WTC11 (cell line): ENCODE data around the gene SMYD3. TPM values are rescaled to one million over a fixed set of nuclear protein-coding genes. Genes with fewer than 3 reads are reported as not detected.

Experiments
- ESRRA ChIP-seq: sonication (generic); formaldehyde crosslinking; IDR thresholded peaks from 2 replicates; pipeline ENCODE4 v1.8.1; 2022; ENCODE audit warnings: mild to moderate bottlenecking, missing genetic modification reagents, borderline replicate concordance
- FOXJ3 ChIP-seq: sonication (generic); formaldehyde crosslinking; IDR thresholded peaks from 2 replicates; pipeline ENCODE4 v1.9.0; 2021; ENCODE audit warnings: missing genetic modification reagents, mild to moderate bottlenecking, borderline replicate concordance
- FOXK1 ChIP-seq: sonication (generic); formaldehyde crosslinking; IDR thresholded peaks from 2 replicates; pipeline ENCODE4 v1.8.0; 2022; ENCODE audit warnings: mild to moderate bottlenecking, moderate library complexity, missing genetic modification reagents
- GTF2I ChIP-seq: fragments of 250-450 bp; sonication (Bioruptor Pico); conservative IDR thresholded peaks from 2 replicates; pipeline ENCODE4 v1.4.0; 2021; ENCODE audit warnings: mild to moderate bottlenecking
- HMGA2 ChIP-seq: fragments of 250-450 bp; sonication (Bioruptor Pico); IDR thresholded peaks from 2 replicates; pipeline ENCODE4 v1.4.0; 2021; ENCODE audit warnings: mild to moderate bottlenecking, moderate library complexity
- MXD4 ChIP-seq: fragments of 250-450 bp; sonication (Bioruptor Pico); IDR thresholded peaks from 2 replicates; pipeline ENCODE4 v1.8.0; 2021; ENCODE audit warnings: mild to moderate bottlenecking, moderate library complexity, borderline replicate concordance
- MYBL2 ChIP-seq: sonication (generic); formaldehyde crosslinking; IDR thresholded peaks from 2 replicates; pipeline ENCODE4 v1.8.1; 2023; ENCODE audit warnings: mild to moderate bottlenecking, moderate library complexity, missing genetic modification reagents
- NR2C2 ChIP-seq: sonication (generic); formaldehyde crosslinking; IDR thresholded peaks from 2 replicates; pipeline ENCODE4 v1.8.0; 2022; ENCODE audit warnings: mild to moderate bottlenecking, missing genetic modification reagents
- RORB ChIP-seq: fragments of 250-450 bp; sonication (Bioruptor Pico); IDR thresholded peaks from 2 replicates; pipeline ENCODE4 v1.9.0; 2021; ENCODE audit warnings: mild to moderate bottlenecking
- TEAD1 ChIP-seq: sonication (generic); formaldehyde crosslinking; IDR thresholded peaks from 2 replicates; pipeline ENCODE4 v1.8.0; 2022; ENCODE audit warnings: mild to moderate bottlenecking, missing genetic modification reagents
- ZBTB21 ChIP-seq: sonication (generic); formaldehyde crosslinking; IDR thresholded peaks from 2 replicates; pipeline ENCODE4 v1.8.1; 2023; ENCODE audit warnings: mild to moderate bottlenecking, missing genetic modification reagents, borderline replicate concordance
- total RNA-seq: library from RNA; stranded (reverse); gene quantifications from 3 replicates; pipeline ENCODE4 v1.2.3, GENCODE V29; 2021
- TF ChIP-seq, protein P1 (sequence below): sonication (generic); formaldehyde crosslinking; IDR thresholded peaks from 2 replicates; pipeline ENCODE4 v1.8.0; 2023; ENCODE audit warnings: missing genetic modification reagents
- TF ChIP-seq, protein P2 (sequence below): sonication (generic); formaldehyde crosslinking; IDR thresholded peaks from 2 replicates; pipeline ENCODE4 v1.8.0; 2023; ENCODE audit warnings: mild to moderate bottlenecking, missing genetic modification reagents
- TF ChIP-seq, protein P3 (sequence below): sonication (generic); formaldehyde crosslinking; IDR thresholded peaks from 2 replicates; pipeline ENCODE4 v1.8.1; 2022; ENCODE audit warnings: low read depth, mild to moderate bottlenecking, moderate library complexity, missing genetic modification reagents, borderline replicate concordance
- TF ChIP-seq, protein P4 (sequence below): sonication (generic); formaldehyde crosslinking; conservative IDR thresholded peaks from 2 replicates; pipeline ENCODE4 v1.8.1; 2023; ENCODE audit warnings: mild to moderate bottlenecking, low read depth, missing genetic modification reagents, moderate library complexity
- TF ChIP-seq, protein P5 (sequence below): sonication (generic); formaldehyde crosslinking; IDR thresholded peaks from 2 replicates; pipeline ENCODE4 v1.8.1; 2022; ENCODE audit warnings: mild to moderate bottlenecking, moderate library complexity, missing genetic modification reagents
- TF ChIP-seq, protein P6 (sequence below): sonication (generic); formaldehyde crosslinking; IDR thresholded peaks from 2 replicates; pipeline ENCODE4 v1.8.1; 2023; ENCODE audit warnings: mild to moderate bottlenecking, missing genetic modification reagents
- TF ChIP-seq, protein P7 (sequence below): sonication (generic); formaldehyde crosslinking; IDR thresholded peaks from 2 replicates; pipeline ENCODE4 v1.8.1; 2023; ENCODE audit warnings: mild to moderate bottlenecking, missing genetic modification reagents, moderate library complexity
- TF ChIP-seq, protein P8 (sequence below): sonication (generic); formaldehyde crosslinking; IDR thresholded peaks from 2 replicates; pipeline ENCODE4 v1.8.1; 2023; ENCODE audit warnings: mild to moderate bottlenecking, moderate library complexity, missing genetic modification reagents

Gene SMYD3
- total RNA-seq, 1 experiment from 2014 or later: 21.4 TPM

DNA sequence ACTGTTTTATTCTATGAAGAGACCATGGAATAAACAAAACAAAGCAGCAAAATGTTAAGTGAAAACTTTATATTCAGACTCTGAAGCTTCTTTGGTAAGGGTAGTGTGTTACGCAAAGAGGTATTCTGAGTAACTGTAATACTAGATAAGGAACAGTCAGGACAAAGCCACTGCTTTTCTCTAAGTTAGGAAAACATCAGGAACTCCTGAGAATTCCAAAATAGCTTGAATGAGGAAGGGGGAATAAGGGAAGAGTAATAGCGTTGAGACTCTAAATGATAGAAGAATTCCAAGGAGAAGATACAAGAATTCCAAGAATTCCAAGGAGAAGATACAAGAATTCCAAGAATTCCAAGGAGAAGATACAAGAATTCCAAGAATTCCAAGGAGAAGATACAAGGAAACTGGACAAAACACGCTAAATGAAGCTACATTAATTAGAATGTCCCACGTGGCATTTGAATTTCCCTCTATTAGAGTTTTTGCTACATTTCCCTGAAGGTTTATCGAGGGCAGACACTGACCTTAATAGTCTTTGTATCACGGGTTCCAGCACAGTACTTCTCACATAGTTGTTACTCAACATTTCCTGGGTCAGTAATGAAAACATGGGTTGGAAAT is 71.5 kb downstream of the SMYD3 start (continued):
- TF ChIP-seq RORB (CRISPR knock-in tag) (no peak), ZBTB21 (no peak), FOXJ3 (CRISPR knock-in tag) (no peak), MYBL2 (CRISPR knock-in tag) (no peak), HMGA2 (CRISPR knock-in tag) (no peak), NR2C2 (CRISPR knock-in tag) (no peak), ESRRA (CRISPR knock-in tag) (no peak), FOXK1 (CRISPR knock-in tag) (no peak), GTF2I (no peak), TEAD1 (CRISPR knock-in tag) (peak; percentile 91), MXD4 (no peak)
- TF ChIP-seq, protein P1, sequence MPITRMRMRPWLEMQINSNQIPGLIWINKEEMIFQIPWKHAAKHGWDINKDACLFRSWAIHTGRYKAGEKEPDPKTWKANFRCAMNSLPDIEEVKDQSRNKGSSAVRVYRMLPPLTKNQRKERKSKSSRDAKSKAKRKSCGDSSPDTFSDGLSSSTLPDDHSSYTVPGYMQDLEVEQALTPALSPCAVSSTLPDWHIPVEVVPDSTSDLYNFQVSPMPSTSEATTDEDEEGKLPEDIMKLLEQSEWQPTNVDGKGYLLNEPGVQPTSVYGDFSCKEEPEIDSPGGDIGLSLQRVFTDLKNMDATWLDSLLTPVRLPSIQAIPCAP (CRISPR knock-in tag): no peak
- TF ChIP-seq, protein P2, sequence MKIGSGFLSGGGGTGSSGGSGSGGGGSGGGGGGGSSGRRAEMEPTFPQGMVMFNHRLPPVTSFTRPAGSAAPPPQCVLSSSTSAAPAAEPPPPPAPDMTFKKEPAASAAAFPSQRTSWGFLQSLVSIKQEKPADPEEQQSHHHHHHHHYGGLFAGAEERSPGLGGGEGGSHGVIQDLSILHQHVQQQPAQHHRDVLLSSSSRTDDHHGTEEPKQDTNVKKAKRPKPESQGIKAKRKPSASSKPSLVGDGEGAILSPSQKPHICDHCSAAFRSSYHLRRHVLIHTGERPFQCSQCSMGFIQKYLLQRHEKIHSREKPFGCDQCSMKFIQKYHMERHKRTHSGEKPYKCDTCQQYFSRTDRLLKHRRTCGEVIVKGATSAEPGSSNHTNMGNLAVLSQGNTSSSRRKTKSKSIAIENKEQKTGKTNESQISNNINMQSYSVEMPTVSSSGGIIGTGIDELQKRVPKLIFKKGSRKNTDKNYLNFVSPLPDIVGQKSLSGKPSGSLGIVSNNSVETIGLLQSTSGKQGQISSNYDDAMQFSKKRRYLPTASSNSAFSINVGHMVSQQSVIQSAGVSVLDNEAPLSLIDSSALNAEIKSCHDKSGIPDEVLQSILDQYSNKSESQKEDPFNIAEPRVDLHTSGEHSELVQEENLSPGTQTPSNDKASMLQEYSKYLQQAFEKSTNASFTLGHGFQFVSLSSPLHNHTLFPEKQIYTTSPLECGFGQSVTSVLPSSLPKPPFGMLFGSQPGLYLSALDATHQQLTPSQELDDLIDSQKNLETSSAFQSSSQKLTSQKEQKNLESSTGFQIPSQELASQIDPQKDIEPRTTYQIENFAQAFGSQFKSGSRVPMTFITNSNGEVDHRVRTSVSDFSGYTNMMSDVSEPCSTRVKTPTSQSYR: no peak
- TF ChIP-seq, protein P3, sequence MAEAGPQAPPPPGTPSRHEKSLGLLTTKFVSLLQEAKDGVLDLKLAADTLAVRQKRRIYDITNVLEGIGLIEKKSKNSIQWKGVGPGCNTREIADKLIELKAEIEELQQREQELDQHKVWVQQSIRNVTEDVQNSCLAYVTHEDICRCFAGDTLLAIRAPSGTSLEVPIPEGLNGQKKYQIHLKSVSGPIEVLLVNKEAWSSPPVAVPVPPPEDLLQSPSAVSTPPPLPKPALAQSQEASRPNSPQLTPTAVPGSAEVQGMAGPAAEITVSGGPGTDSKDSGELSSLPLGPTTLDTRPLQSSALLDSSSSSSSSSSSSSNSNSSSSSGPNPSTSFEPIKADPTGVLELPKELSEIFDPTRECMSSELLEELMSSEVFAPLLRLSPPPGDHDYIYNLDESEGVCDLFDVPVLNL (CRISPR knock-in tag): no peak
- TF ChIP-seq, protein P4, sequence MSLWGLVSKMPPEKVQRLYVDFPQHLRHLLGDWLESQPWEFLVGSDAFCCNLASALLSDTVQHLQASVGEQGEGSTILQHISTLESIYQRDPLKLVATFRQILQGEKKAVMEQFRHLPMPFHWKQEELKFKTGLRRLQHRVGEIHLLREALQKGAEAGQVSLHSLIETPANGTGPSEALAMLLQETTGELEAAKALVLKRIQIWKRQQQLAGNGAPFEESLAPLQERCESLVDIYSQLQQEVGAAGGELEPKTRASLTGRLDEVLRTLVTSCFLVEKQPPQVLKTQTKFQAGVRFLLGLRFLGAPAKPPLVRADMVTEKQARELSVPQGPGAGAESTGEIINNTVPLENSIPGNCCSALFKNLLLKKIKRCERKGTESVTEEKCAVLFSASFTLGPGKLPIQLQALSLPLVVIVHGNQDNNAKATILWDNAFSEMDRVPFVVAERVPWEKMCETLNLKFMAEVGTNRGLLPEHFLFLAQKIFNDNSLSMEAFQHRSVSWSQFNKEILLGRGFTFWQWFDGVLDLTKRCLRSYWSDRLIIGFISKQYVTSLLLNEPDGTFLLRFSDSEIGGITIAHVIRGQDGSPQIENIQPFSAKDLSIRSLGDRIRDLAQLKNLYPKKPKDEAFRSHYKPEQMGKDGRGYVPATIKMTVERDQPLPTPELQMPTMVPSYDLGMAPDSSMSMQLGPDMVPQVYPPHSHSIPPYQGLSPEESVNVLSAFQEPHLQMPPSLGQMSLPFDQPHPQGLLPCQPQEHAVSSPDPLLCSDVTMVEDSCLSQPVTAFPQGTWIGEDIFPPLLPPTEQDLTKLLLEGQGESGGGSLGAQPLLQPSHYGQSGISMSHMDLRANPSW: no peak
- TF ChIP-seq, protein P5, sequence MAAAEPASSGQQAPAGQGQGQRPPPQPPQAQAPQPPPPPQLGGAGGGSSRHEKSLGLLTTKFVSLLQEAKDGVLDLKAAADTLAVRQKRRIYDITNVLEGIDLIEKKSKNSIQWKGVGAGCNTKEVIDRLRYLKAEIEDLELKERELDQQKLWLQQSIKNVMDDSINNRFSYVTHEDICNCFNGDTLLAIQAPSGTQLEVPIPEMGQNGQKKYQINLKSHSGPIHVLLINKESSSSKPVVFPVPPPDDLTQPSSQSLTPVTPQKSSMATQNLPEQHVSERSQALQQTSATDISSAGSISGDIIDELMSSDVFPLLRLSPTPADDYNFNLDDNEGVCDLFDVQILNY (CRISPR knock-in tag): no peak
- TF ChIP-seq, protein P6, sequence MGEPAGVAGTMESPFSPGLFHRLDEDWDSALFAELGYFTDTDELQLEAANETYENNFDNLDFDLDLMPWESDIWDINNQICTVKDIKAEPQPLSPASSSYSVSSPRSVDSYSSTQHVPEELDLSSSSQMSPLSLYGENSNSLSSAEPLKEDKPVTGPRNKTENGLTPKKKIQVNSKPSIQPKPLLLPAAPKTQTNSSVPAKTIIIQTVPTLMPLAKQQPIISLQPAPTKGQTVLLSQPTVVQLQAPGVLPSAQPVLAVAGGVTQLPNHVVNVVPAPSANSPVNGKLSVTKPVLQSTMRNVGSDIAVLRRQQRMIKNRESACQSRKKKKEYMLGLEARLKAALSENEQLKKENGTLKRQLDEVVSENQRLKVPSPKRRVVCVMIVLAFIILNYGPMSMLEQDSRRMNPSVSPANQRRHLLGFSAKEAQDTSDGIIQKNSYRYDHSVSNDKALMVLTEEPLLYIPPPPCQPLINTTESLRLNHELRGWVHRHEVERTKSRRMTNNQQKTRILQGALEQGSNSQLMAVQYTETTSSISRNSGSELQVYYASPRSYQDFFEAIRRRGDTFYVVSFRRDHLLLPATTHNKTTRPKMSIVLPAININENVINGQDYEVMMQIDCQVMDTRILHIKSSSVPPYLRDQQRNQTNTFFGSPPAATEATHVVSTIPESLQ (CRISPR knock-in tag): no peak
- TF ChIP-seq, protein P7, sequence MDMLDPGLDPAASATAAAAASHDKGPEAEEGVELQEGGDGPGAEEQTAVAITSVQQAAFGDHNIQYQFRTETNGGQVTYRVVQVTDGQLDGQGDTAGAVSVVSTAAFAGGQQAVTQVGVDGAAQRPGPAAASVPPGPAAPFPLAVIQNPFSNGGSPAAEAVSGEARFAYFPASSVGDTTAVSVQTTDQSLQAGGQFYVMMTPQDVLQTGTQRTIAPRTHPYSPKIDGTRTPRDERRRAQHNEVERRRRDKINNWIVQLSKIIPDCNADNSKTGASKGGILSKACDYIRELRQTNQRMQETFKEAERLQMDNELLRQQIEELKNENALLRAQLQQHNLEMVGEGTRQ (CRISPR knock-in tag): no peak
- TF ChIP-seq, protein P8, sequence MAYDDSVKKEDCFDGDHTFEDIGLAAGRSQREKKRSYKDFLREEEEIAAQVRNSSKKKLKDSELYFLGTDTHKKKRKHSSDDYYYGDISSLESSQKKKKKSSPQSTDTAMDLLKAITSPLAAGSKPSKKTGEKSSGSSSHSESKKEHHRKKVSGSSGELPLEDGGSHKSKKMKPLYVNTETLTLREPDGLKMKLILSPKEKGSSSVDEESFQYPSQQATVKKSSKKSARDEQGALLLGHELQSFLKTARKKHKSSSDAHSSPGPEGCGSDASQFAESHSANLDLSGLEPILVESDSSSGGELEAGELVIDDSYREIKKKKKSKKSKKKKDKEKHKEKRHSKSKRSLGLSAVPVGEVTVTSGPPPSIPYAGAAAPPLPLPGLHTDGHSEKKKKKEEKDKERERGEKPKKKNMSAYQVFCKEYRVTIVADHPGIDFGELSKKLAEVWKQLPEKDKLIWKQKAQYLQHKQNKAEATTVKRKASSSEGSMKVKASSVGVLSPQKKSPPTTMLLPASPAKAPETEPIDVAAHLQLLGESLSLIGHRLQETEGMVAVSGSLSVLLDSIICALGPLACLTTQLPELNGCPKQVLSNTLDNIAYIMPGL: no peak
